Measurements from ENCODE around the gene CCDC12. TPM values are rescaled to one million over a fixed set of nuclear protein-coding genes. Genes with fewer than 3 reads are reported as not detected.
A peak's percentile ranks its signal among the peaks of the same experiment; 100 is the strongest.

The CCDC12 gene
- total and polyA plus RNA-seq, 3 donors from 2014 or later = 43.3 to 66.6 (median 59.6) TPM

DNA sequence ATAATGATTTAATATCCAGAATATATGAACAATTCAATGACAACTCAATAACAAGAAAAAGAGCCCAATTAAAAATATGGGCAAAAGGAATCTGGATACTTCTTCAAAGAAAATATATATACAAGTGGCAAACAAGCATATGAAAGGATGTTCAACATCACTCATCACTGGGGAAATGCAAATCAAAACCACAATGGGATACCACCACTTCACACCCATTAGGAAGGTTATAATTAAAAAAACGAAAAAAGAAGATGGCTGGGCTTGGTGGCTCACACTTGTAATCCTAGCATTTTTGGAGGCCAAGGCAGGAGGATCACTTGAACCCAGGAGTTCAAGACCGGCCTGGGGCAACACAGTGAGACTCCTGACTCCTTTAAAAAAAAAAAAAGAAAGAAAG, 4.1 kb downstream of the CCDC12 start:
- TF ChIP-seq CTCF (IDR thresholded peaks at IDR 0.05) (no peak), POLR2A (IDR thresholded peaks at IDR 0.05) (no peak)
- Histone ChIP-seq H3K36me3 (ENCODE audit: low read depth, missing control alignments) (no peaks in the 10 kb centered on the region), H3K9me3 (no peaks in the 10 kb centered on the region), H3K27ac (no peak overlapping the region), H3K27me3 (no peaks in the 10 kb centered on the region), H3K4me1 (peaks cover 44% of the 10 kb centered on the region), H3K4me3 (no peak overlapping the region)
- 84 to 86% methylated on average over 2 of the region's 2 CpGs for WGBS, 2 donors
- intact Hi-C loops (cut with DNase I; ENCODE audit: low total_unique reads) = no loop called here
- no peak for DNase-seq

- no peak for TF ChIP-seq POLR2A (IDR thresholded peaks at IDR 0.05)
- no peak for TF ChIP-seq CTCF (IDR thresholded peaks at IDR 0.05)
- intact Hi-C loops (cut with DNase I; ENCODE audit: low total_unique reads) = no loop called here
- DNase-seq = no peak
- Histone ChIP-seq H3K9me3 (no peaks in the 10 kb centered on the region), H3K27ac (no peak overlapping the region), H3K4me3 (no peak overlapping the region), H3K36me3 (ENCODE audit: low read depth, missing control alignments) (no peaks in the 10 kb centered on the region), H3K4me1 (peaks cover 49% of the 10 kb centered on the region), H3K27me3 (no peaks in the 10 kb centered on the region)
- 61 to 86% methylated on average over 1 of the region's 1 CpG for WGBS, 2 donors
Measured at GRCh38 chr3:46971742-46972141, 4.8 kb downstream of the CCDC12 start.

DNA sequence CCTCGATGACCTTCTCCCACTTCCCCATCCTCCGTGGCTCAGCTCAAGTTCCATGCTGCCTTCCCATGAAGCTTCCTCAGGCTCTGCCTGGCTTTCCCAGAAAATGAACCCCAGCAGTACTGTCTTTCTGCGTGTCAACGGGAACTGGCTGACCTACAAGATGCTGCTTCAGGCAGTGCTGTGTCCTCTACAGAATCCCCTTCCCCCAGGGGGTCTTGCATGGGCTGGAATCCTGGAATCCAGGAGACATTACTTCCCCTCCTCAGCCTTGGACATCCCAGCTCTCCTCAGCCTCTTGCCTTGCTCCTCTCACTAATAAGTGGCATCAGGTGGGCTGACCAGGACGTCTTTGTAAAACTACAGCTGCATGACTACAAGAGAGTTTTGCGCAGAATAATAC, 5.4 kb downstream of the CCDC12 start:
- Histone ChIP-seq H3K27me3 (no peaks in the 10 kb centered on the region), H3K4me1 (peaks cover 49% of the 10 kb centered on the region), H3K27ac (no peak overlapping the region), H3K4me3 (no peak overlapping the region), H3K36me3 (ENCODE audit: low read depth, missing control alignments) (no peaks in the 10 kb centered on the region), H3K9me3 (no peaks in the 10 kb centered on the region)
- no peak for DNase-seq
- WGBS, 2 donors = 34 to 44% methylated on average over 6 of the region's 6 CpGs
- no peak for TF ChIP-seq CTCF (IDR thresholded peaks at IDR 0.05)
- TF ChIP-seq POLR2A (IDR thresholded peaks at IDR 0.05) = no peak
- intact Hi-C loops (cut with DNase I; ENCODE audit: low total_unique reads) = no loop called here

GRCh38 chr3:46970391-46971091, 6.0 kb downstream of the CCDC12 start:
- Histone ChIP-seq H3K4me1 (peaks cover 48% of the 10 kb centered on the region), H3K27me3 (no peaks in the 10 kb centered on the region), H3K36me3 (ENCODE audit: low read depth, missing control alignments) (no peaks in the 10 kb centered on the region), H3K27ac (no peak overlapping the region), H3K4me3 (no peak overlapping the region), H3K9me3 (no peaks in the 10 kb centered on the region)
- DNase-seq = peak; percentile 67
- TF ChIP-seq CTCF (IDR thresholded peaks at IDR 0.05) (no peak), POLR2A (IDR thresholded peaks at IDR 0.05) (no peak)
- 37 to 39% methylated on average over 2 to 3 of the region's 3 CpGs for WGBS, 2 donors
- intact Hi-C loops (cut with DNase I; ENCODE audit: low total_unique reads) = no loop called here
